HG02884 (cell line): ENCODE results near the gene SLC25A40.
"Not testable (repeated sequence)": the region's sequence is repeated elsewhere in the genome, so short reads cannot be mapped to it uniquely, and the experiment has no call there.

Experiments
- ATAC-seq: cut with Tn5 transposase; IDR thresholded peaks from one replicate; pipeline ENCODE4 v1.9.1; 2021; ENCODE audit warnings: mild to moderate bottlenecking, moderate library complexity; ENCODE audit not compliant: unreplicated experiment

Gene SLC25A40

GRCh38 chr7:87872346-87872745 is 3.8 kb downstream of the SLC25A40 start:
- ATAC-seq, result no peak

DNA sequence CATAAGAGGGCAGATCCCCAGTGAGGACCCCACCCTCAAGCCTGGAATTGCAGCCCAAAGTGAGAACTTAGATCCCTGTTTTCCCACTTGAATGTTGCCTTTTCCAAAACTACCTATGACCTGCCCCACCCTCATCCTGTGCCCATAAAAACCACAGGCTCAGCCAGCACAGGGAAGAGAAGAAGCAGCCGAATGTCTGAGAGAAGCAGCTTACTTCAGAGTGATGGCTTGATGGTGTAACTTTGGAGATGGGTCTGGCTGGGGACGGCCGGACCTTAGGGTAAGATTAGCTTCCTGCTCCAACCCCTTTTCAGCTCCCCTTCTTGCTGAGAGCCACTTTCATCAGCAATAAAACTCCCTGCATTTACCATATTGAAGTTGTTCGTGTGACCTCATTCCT is 5.7 kb downstream of the SLC25A40 start:
- ATAC-seq, result no peak

GRCh38 chr7:87866533-87866932 is 9.6 kb downstream of the SLC25A40 start:
- not testable (repeated sequence) for ATAC-seq

GRCh38 chr7:87866089-87866488 is 10.1 kb downstream of the SLC25A40 start:
- ATAC-seq, result no peak

DNA sequence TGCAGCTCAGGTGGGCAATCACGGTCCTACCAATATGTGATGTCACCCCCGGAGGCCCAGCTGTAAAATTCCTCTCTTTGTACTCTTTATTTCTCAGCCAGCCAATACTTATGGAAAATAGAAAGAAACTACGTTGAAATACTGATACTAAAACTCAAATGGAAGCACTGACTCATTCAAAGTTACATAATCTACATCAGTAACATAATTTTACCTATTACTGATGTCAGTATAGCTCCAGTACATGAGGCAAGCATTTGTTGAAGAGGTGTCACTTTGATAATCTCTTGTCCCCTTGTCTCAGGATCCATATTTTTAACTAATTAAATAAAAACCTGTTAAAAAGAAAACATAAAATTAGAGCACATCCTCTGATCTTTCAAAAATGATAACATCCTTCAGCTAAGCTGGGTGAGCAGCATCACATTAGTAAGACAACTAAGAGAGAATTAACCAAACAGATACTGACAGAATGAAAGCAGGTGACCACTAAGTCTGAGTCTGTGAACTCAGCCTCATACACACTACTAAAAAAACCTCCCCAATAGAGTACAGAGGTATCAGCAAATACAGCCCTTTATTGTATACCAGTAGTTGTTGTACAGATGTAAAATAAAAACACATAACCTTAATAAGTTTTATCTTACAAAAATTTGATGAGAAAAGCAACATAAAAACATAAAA is 17.6 kb downstream of the SLC25A40 start:
- no peak for ATAC-seq

- ATAC-seq, result no peak
These were observed 22.8 kb downstream of the SLC25A40 start for GRCh38 chr7:87853237-87853864.

DNA sequence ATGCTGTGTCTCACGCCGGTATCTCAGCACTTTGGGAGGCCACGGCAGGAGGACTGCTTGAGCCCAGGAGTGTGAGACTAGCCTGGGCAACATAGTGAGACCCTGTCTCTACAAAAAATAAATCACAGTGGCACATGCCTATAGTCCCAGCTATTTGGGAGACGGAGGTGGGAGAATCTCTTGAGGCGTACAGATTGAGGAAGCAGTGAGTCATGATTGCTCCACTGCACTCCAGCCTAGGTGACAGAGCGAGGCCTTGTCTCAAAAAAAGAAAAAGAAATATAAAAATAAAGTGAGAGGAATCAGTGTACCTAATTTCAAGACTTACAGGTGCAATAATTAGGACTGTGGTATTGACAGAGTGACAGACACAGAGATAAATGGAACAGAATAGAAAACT is 23.9 kb downstream of the SLC25A40 start:
- ATAC-seq, result no peak

DNA sequence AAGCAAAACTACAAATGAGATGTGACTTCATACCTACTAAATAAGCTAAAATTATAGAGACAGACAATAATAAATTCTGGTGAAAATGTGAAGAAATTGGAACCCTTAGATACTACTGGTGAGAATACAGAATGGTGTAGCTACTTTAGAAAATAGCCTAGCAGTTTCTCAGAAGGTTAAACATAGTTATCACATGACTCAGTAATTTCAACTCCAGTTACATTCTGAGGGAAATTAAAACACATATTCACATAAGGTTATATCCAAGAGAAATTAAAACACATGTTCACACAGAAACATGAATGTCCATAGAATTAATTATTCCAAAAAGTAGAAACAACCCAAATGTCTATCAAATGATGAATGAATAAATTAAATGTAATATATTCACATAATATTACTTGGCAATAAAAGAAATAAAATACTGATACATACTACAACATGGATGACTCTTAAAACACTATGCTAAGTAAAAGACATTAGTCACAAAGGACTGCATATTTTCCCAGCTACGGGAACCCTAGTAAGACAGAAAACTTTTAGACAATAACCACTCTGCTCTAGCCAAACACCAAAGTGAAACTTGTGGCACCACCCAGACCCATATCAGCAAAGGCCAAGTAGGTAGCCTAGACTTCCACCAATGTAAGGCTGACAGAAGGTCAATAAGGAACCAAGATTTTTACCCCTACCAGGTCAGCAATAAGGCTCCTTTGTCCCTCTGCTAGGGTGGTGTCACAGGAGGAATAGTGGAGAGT is 25.1 kb downstream of the SLC25A40 start:
- ATAC-seq, result no peak

DNA sequence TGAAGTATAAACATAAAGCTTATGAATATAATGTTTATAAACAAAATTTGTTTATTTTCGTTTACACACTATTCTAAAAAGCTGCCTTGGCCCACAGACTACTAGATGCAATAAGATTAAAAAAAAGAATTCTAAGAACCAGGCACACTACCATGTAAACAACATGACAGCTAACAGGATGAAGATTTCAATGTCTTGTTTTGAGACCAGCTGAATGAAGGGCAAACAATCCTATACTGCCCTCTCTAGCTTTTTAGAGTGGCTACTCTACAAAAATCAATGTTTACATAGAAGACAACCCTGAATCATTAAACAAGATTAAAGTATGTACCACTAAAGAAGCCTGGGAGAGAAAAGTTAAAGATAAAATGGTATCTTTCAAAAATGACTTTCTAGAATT is 38.6 kb downstream of the SLC25A40 start:
- no peak for ATAC-seq

GRCh38 chr7:87833130-87833529 is 43.0 kb downstream of the SLC25A40 start:
- no peak for ATAC-seq

DNA sequence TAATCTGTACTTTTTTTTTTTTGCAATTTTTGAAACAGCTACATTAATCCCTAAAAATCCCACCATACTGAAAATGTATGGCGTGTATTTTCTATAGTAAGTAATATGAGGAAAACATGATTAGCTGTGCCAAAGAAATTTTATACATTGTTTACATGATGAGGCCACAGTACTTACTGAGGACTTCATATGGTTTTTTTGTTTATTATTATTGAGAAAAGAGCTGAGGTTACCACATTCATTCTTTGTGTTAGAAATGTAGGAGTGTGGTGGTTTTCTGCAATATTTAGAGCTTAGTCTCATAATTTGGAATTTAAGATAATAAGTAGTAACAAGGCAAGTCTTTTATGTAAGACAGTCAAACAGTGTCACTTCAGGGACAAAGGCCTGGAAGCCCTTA is 45.1 kb downstream of the SLC25A40 start:
- ATAC-seq, result no peak

DNA sequence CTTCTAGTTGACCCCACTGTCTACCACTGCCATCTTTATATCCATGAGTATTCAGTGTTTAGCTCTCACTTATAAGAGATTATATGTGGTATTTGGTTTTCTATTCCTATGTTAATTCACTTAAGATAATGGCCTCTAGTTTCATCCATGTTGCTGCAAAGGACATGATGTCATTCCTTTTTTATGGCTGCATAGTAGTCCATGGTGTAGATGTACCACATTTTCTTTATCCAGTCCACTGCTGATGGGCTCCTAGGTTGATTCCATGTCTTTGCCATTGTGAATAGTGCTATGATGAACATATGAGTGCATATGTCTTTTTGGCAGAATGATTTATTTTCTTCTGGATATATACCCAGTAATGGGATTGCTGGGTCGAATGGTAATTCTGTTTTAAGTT is 47.8 kb downstream of the SLC25A40 start:
- ATAC-seq, result not testable (repeated sequence)

- not testable (repeated sequence) for ATAC-seq
These were observed 50.8 kb downstream of the SLC25A40 start for GRCh38 chr7:87825369-87825768.

DNA sequence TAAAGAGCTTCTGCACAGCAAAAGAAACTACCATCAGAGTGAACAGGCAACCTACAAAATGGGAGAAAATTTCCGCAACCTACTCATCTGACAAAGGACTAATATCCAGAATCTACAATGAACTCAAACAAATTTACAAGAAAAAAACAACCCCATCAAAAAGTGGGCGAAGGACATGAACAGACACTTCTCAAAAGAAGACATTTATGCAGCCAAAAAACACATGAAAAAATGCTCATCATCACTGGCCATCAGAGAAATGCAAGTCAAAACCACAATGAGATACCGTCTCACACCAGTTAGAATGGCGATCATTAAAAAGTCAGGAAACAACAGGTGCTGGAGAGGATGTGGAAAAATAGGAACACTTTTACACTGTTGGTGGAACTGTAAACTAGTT is 54.1 kb downstream of the SLC25A40 start:
- ATAC-seq, result not testable (repeated sequence)

DNA sequence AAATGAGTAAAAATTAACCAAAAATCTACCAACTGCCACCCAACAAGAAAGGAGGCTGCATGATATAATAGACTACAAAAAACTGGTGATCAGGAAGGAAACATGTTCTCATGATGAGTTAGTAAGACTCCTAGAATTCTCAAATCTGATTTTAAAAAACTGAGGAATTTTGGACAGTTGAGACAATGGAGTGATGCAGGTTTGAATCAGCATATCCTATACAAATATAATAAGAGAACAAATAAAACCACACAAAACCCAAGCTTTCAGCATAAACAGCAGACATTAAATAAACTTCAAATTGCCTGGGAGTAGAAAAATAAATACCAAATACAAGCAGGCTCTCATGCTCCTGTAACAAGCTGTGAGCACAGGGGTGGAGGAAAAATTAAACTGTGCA is 57.8 kb downstream of the SLC25A40 start:
- no peak for ATAC-seq

DNA sequence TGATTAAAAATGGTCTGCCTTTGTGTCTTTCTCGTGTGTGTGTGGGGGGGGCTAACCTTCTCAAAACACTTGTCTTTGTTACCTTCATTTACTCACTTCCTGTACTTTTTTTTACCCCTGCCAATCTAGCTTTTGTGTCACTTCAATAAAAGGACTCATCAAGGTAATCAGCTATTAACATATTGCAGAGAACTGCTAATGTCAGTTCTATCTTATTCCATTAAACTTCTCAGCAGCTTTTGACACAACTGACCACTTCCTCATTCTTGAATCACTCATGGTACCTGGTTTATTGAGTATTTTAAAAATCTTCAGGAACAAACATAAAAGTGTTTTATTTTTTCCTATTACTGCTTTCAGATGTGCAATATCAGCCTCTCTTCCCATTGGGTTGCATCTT is 59.8 kb downstream of the SLC25A40 start:
- no peak for ATAC-seq

- no peak for ATAC-seq
These were observed 65.4 kb downstream of the SLC25A40 start for GRCh38 chr7:87810726-87811125.

- ATAC-seq, result no peak
These were observed 66.0 kb downstream of the SLC25A40 start for GRCh38 chr7:87810130-87810529.

GRCh38 chr7:87806150-87806549 is 70.0 kb downstream of the SLC25A40 start:
- ATAC-seq, result no peak

DNA sequence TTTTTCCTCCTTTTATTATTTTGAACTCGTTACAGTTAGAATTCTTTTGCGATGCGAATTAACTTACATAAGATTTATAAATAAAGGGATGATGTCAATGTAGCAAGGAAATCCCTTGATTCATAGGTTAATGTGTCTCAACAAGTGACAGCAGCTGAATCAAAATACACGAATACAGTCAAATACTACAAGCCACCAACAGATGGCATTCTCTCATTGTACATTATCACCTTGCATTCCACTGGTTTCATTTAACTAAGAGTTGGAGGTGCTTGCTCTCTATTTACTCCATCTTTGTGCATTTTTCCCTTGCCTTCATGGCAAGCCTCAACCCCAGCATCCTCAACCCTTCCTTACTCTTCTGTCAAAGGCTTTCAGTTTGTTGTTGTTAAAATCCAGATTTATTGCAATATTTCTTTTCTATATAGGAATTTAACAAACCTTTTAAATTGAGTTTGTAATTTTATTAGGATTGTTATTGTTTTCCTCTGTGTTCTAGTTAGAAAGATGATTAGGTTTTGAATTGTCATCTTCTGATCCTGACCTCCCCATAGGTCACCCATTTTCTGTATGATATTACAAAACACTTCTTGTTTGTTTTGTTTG is 78.3 kb downstream of the SLC25A40 start:
- ATAC-seq, result peak; percentile 95

GRCh38 chr7:87797395-87797794 is 78.8 kb downstream of the SLC25A40 start:
- peak; percentile 16 for ATAC-seq
